H9 (cell line): ENCODE measurements around the gene PHKA2. TPM values are rescaled to one million over a fixed set of nuclear protein-coding genes. Genes with fewer than 3 reads are reported as not detected.

Experiments used
- DNase-seq: peaks from one replicate; pipeline ENCODE4 v3.0.0-alpha.2; 2017
- H2AFZ ChIP-seq: one replicate; pipeline ENCODE4 v1.6.1; 2013; ENCODE audit warnings: mild to moderate bottlenecking, low read length, control low read depth, moderate library complexity
- H2AK5ac ChIP-seq: 2 replicates; pipeline ENCODE4 v1.6.1; 2013; ENCODE audit warnings: low read length, control low read depth, mixed read lengths; ENCODE audit not compliant: insufficient read length
- H2BK120ac ChIP-seq: one replicate; pipeline ENCODE4 v1.6.1; 2013; ENCODE audit warnings: low read depth, mild to moderate bottlenecking, low read length, control low read depth, inconsistent platforms; ENCODE audit not compliant: poor library complexity, severe bottlenecking
- H2BK12ac ChIP-seq: 2 replicates; pipeline ENCODE4 v1.6.1; 2013; ENCODE audit warnings: low read length, control low read depth, mixed read lengths, low read depth; ENCODE audit not compliant: insufficient read length
- H2BK15ac ChIP-seq: 2 replicates; pipeline ENCODE4 v1.6.1; 2013; ENCODE audit warnings: low read depth, low read length, control low read depth
- H2BK20ac ChIP-seq: one replicate; pipeline ENCODE4 v1.6.1; 2013; ENCODE audit warnings: low read depth, mild to moderate bottlenecking, low read length, control low read depth, inconsistent platforms; ENCODE audit not compliant: poor library complexity, severe bottlenecking
- H2BK5ac ChIP-seq: 2 replicates; pipeline ENCODE4 v1.6.1; 2013; ENCODE audit warnings: low read length, control low read depth, mixed read lengths; ENCODE audit not compliant: insufficient read length
- H3K14ac ChIP-seq: 2 replicates; pipeline ENCODE4 v1.6.1; 2013; ENCODE audit warnings: low read length, control low read depth; ENCODE audit not compliant: insufficient read depth
- H3K18ac ChIP-seq: 2 replicates; pipeline ENCODE4 v1.6.1; 2013; ENCODE audit warnings: low read depth, mild to moderate bottlenecking, mixed read lengths, low read length, control low read depth; ENCODE audit not compliant: insufficient read length
- H3K23ac ChIP-seq: 2 replicates; pipeline ENCODE4 v1.6.1; 2013; ENCODE audit warnings: low read length, control low read depth, mixed read lengths, low read depth; ENCODE audit not compliant: insufficient read length
- H3K23me2 ChIP-seq: 2 replicates; pipeline ENCODE4 v1.6.1; 2013; ENCODE audit warnings: low read depth, mild to moderate bottlenecking, mixed read lengths, low read length, control low read depth; ENCODE audit not compliant: insufficient read length, poor library complexity, severe bottlenecking
- H3K27ac ChIP-seq: 2 replicates; pipeline ENCODE4 v1.5.1; 2013; ENCODE audit warnings: low read length, control low read depth, mixed read lengths, low read depth; ENCODE audit not compliant: insufficient read length
- H3K27me3 ChIP-seq: 2 replicates; pipeline ENCODE4 v1.6.1; 2013; ENCODE audit warnings: low read length, control low read depth, inconsistent platforms; ENCODE audit not compliant: insufficient read depth
- H3K4ac ChIP-seq: 2 replicates; pipeline ENCODE4 v1.6.1; 2013; ENCODE audit warnings: low read depth, mild to moderate bottlenecking, control low read depth, inconsistent platforms, low read length, moderate library complexity
- H3K4me1 ChIP-seq: 2 replicates; pipeline ENCODE4 v1.6.1; 2013; ENCODE audit warnings: low read length, control low read depth, inconsistent platforms; ENCODE audit not compliant: insufficient read depth
- H3K4me2 ChIP-seq: 2 replicates; pipeline ENCODE4 v1.6.1; 2013; ENCODE audit warnings: low read length, control low read depth, mixed read lengths; ENCODE audit not compliant: insufficient read length, insufficient read depth
- H3K56ac ChIP-seq: 2 replicates; pipeline ENCODE4 v1.6.1; 2013; ENCODE audit warnings: low read depth, mild to moderate bottlenecking, mixed read lengths, low read length, control low read depth; ENCODE audit not compliant: insufficient read length
- H3K79me1 ChIP-seq: 2 replicates; pipeline ENCODE4 v1.6.1; 2013; ENCODE audit warnings: low read depth, mild to moderate bottlenecking, moderate library complexity, low read length, control low read depth, inconsistent platforms; ENCODE audit not compliant: insufficient read depth, poor library complexity, severe bottlenecking
- H3K79me2 ChIP-seq: 2 replicates; pipeline ENCODE4 v1.6.1; 2013; ENCODE audit warnings: low read length, control low read depth, inconsistent platforms; ENCODE audit not compliant: insufficient read depth
- H3K9ac ChIP-seq: 2 replicates; pipeline ENCODE4 v1.6.1; 2013; ENCODE audit warnings: low read length, control low read depth, mixed read lengths; ENCODE audit not compliant: insufficient read length; ENCODE audit errors: extremely low read depth
- H3K9me3 ChIP-seq: one replicate; pipeline ENCODE4 v1.6.1; 2013; ENCODE audit warnings: low read depth, low read length, inconsistent platforms; ENCODE audit not compliant: control insufficient read depth
- H3T11ph ChIP-seq: one replicate; pipeline ENCODE4 v1.6.1; 2013; ENCODE audit warnings: mild to moderate bottlenecking, low read length, control low read depth, inconsistent platforms
- H4K20me1 ChIP-seq: one replicate; pipeline ENCODE4 v1.6.1; 2013; ENCODE audit not compliant: control insufficient read depth, insufficient read length, insufficient read depth
- H4K5ac ChIP-seq: 2 replicates; pipeline ENCODE4 v1.6.1; 2013; ENCODE audit warnings: low read depth, mild to moderate bottlenecking, mixed read lengths, low read length, control low read depth; ENCODE audit not compliant: insufficient read length
- H4K8ac ChIP-seq: replicated peaks from 2 replicates; pipeline ENCODE4 v1.6.1; 2013; ENCODE audit warnings: low read length, control low read depth, mixed read lengths, low read depth; ENCODE audit not compliant: insufficient read length
- H4K91ac ChIP-seq: 2 replicates; pipeline ENCODE4 v1.6.1; 2013; ENCODE audit warnings: low read depth, mild to moderate bottlenecking, moderate library complexity, mixed read lengths, low read length, control low read depth; ENCODE audit not compliant: insufficient read length
- H3K27ac Mint-ChIP-seq, 3 experiments: 2 replicates in 2 of 3; 3 replicates in 1 of 3; pipeline ENCODE4 v1.8.0; 2020 to 2021; ENCODE audit warnings: mixed read lengths in 3 of 3, mild to moderate bottlenecking in 1 of 3, moderate library complexity in 1 of 3
- H3K27me3 Mint-ChIP-seq: 2 replicates; pipeline ENCODE4 v1.8.0; 2021; ENCODE audit warnings: low read depth, mild to moderate bottlenecking, moderate library complexity, mixed read lengths
- H3K36me3 Mint-ChIP-seq, 3 experiments: 2 replicates in 2 of 3; 3 replicates in 1 of 3; pipeline ENCODE4 v1.8.0; 2020 to 2021; ENCODE audit warnings: low read depth in 3 of 3, mixed read lengths in 3 of 3; ENCODE audit not compliant: insufficient read depth in 1 of 3
- H3K4me1 Mint-ChIP-seq, 2 experiments: 2 replicates each; pipeline ENCODE4 v1.8.0; 2020; ENCODE audit warnings: mixed read lengths in 2 of 2
- H3K4me3 Mint-ChIP-seq, 2 experiments: 2 replicates in 1 of 2; 3 replicates in 1 of 2; pipeline ENCODE4 v1.8.0; 2020 to 2021; ENCODE audit warnings: mild to moderate bottlenecking in 2 of 2, mixed read lengths in 2 of 2, moderate library complexity in 1 of 2
- H3K9me3 Mint-ChIP-seq, 2 experiments: 2 replicates in 1 of 2; 3 replicates in 1 of 2; pipeline ENCODE4 v1.8.0; 2020; ENCODE audit warnings: mild to moderate bottlenecking in 2 of 2, mixed read lengths in 2 of 2, moderate library complexity in 1 of 2
- WGBS: extraction: QIAGEN DNeasy Blood & Tissue Kit; methylation state at CpG from one replicate; pipeline ENCODE4 v1.1.7; 2013; ENCODE audit warnings: missing lambda C conversion rate, low lambda C conversion rate, mixed read lengths; ENCODE audit not compliant: insufficient read length; ENCODE audit errors: extremely low coverage; 5-methylcytosine and 5-hydroxymethylcytosine counted together
- total RNA-seq: library from RNA; stranded (reverse); gene quantifications from 2 replicates; pipeline ENCODE4 v1.2.1, GENCODE V29; 2021
- TF ChIP-seq, protein P1 (sequence below): fragments of 200-600 bp; sonication (generic); conservative IDR thresholded peaks from 3 replicates; pipeline ENCODE4 v1.8.0; 2021; ENCODE audit warnings: antibody characterized with exemption, mild to moderate bottlenecking

PHKA2 gene
- total RNA-seq, 1 experiment from 2014 or later: 24.2 TPM

DNA sequence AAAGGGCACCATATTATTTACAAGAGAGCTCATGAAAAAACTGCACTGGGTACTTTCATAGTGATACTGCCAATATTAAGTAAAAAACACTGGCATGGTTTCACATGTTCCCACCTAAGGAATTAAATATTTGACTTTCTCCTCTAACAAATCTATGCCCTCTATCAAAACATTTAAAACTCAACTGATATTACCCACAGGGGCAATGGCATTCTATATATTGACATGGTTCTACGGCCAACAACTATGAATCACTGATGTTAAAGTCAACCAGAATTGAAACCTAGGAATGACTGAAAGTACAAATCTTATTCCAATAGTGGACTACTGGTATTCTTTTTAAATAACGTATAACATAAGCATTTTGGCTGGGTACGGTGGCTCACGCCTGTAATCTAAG is 28.2 kb downstream of the PHKA2 start:
- Histone ChIP-seq H4K20me1 (no peaks in the 10 kb centered on the region), H3T11ph (no peak overlapping the region), H2AK5ac (no peak overlapping the region), H2BK12ac (no peak overlapping the region), H2BK120ac (no peak overlapping the region), H3K27ac (no peak overlapping the region), H2BK15ac (no peak overlapping the region), H3K4me2 (no peak overlapping the region), H2AFZ (no peak overlapping the region), H3K4me1 (no peaks in the 10 kb centered on the region), H2BK5ac (no peak overlapping the region), H3K79me1 (no peaks in the 10 kb centered on the region), H3K14ac (no peak overlapping the region), H3K9me3 (peaks cover 16% of the 10 kb centered on the region), H3K9ac (no peak overlapping the region), H3K27me3 (no peaks in the 10 kb centered on the region), H4K91ac (no peak overlapping the region), H3K79me2 (no peaks in the 10 kb centered on the region), H3K18ac (no peak overlapping the region), H4K5ac (no peak overlapping the region), H4K8ac (no peak overlapping the region), H3K23ac (no peak overlapping the region), H3K23me2 (no peaks in the 10 kb centered on the region), H3K4ac (no peak overlapping the region), H2BK20ac (no peak overlapping the region), H3K56ac (no peak overlapping the region)
- TF ChIP-seq, protein P1, sequence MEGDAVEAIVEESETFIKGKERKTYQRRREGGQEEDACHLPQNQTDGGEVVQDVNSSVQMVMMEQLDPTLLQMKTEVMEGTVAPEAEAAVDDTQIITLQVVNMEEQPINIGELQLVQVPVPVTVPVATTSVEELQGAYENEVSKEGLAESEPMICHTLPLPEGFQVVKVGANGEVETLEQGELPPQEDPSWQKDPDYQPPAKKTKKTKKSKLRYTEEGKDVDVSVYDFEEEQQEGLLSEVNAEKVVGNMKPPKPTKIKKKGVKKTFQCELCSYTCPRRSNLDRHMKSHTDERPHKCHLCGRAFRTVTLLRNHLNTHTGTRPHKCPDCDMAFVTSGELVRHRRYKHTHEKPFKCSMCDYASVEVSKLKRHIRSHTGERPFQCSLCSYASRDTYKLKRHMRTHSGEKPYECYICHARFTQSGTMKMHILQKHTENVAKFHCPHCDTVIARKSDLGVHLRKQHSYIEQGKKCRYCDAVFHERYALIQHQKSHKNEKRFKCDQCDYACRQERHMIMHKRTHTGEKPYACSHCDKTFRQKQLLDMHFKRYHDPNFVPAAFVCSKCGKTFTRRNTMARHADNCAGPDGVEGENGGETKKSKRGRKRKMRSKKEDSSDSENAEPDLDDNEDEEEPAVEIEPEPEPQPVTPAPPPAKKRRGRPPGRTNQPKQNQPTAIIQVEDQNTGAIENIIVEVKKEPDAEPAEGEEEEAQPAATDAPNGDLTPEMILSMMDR: no peak
- H3K27ac Mint-ChIP-seq: no peak overlapping the region
- H3K4me3 Mint-ChIP-seq: no peak overlapping the region
- H3K27me3 Mint-ChIP-seq: peaks cover 1% of the 10 kb centered on the region; the same call in 1 of the 2 replicates
- H3K4me1 Mint-ChIP-seq: peaks cover 5 to 6% of the 10 kb centered on the region in 2 experiments
- peaks cover 13 to 26% (median 15%) of the 10 kb centered on the region in 3 experiments for H3K36me3 Mint-ChIP-seq
- H3K9me3 Mint-ChIP-seq: peaks cover 70 to 74% of the 10 kb centered on the region in 2 experiments
- DNase-seq: no peak
- no CpG with 5 or more reads among the region's 4 CpGs for WGBS
